Gastroesophageal sphincter (tissue), 4 donors: ENCODE data around the gene OR10T2. TPM values are rescaled to one million over a fixed set of nuclear protein-coding genes. Genes with fewer than 3 reads are reported as not detected.

Source experiments
- ATAC-seq: fragments of 150-250 bp; one replicate; pipeline ENCODE4 v1.9.1; 2016; ENCODE audit warnings: mild to moderate bottlenecking, moderate library complexity
- H3K27ac ChIP-seq, 4 donors: fragments of 200-600 bp; sonication (generic) in 3 of 4; 1 replicate in 3 of 4; 2 replicates in 1 of 4; pipeline ENCODE4 v1.5.1; 2016 to 2019
- H3K27me3 ChIP-seq: fragments of 200-600 bp; sonication (generic); one replicate; pipeline ENCODE4 v1.5.1; 2019
- H3K36me3 ChIP-seq, 2 donors: fragments of 200-600 bp; sonication (generic); one replicate each; pipeline ENCODE4 v1.5.1; 2019; ENCODE audit warnings: control low read depth in 1 of 2
- H3K4me1 ChIP-seq, 3 donors: fragments of 200-600 bp; sonication (generic); 1 replicate in 2 of 3; 2 replicates in 1 of 3; pipeline ENCODE4 v1.5.1; 2016 to 2019; ENCODE audit warnings: control low read depth in 2 of 3
- H3K4me3 ChIP-seq, 2 donors: fragments of 200-600 bp; sonication (generic); one replicate each; pipeline ENCODE4 v1.5.1; 2019; ENCODE audit warnings: mild to moderate bottlenecking in 1 of 2, moderate library complexity in 1 of 2
- H3K9me3 ChIP-seq, 3 donors: fragments of 200-600 bp; sonication (generic); one replicate each; pipeline ENCODE4 v1.5.1; 2017 to 2019; ENCODE audit warnings: control low read depth in 2 of 3
- CTCF ChIP-seq, 4 experiments: fragments of 200-600 bp in 2 of 4; fragments of 450-650 bp in 2 of 4; sonication (generic) in 1 of 4; IDR thresholded peaks; one replicate each; pipeline ENCODE4 v1.5.1; 2017 to 2019; ENCODE audit warnings: antibody characterized with exemption in 4 of 4, mild to moderate bottlenecking in 2 of 4, moderate library complexity in 2 of 4
- EP300 ChIP-seq: sonication (generic); formaldehyde crosslinking; IDR thresholded peaks from one replicate; pipeline ENCODE4 v1.6.1; 2017; ENCODE audit warnings: antibody characterized with exemption, mild to moderate bottlenecking
- POLR2A ChIP-seq, 2 donors: fragments of 450-650 bp; IDR thresholded peaks; one replicate each; pipeline ENCODE4 v1.6.1; 2017; ENCODE audit warnings: antibody characterized with exemption in 2 of 2, mild to moderate bottlenecking in 2 of 2, moderate library complexity in 1 of 2
- POLR2AphosphoS5 ChIP-seq: sonication (generic); formaldehyde crosslinking; IDR thresholded peaks from one replicate; pipeline ENCODE4 v1.6.1; 2017; ENCODE audit warnings: antibody characterized with exemption
- WGBS, 2 donors: methylation state at CpG; one replicate each; pipeline ENCODE4 v1.1.5; 2018; ENCODE audit warnings: low coverage in 1 of 2; 5-methylcytosine and 5-hydroxymethylcytosine counted together
- total RNA-seq, 4 donors: library from RNA; depleted of rRNA; stranded (reverse); fragments of >200 nt; gene quantifications; one replicate each; pipeline ENCODE4 v1.1.0, GENCODE V29; 2016

The OR10T2 gene
- total RNA-seq, 4 donors from 2014 or later, result not detected

- H3K4me3 ChIP-seq, result no peak overlapping the region
- ATAC-seq, result no peak
- peaks cover 0 to 38% (median 0%) of the 10 kb centered on the region in 3 donors for H3K9me3 ChIP-seq
- no peaks in the 10 kb centered on the region for H3K27me3 ChIP-seq
- H3K36me3 ChIP-seq, result no peaks in the 10 kb centered on the region
- TF ChIP-seq POLR2AphosphoS5 (no peak), POLR2A (IDR thresholded peaks at IDR 0.05) (no peak), EP300 (no peak), CTCF (IDR thresholded peaks at IDR 0.05) (no peak)
- no peaks in the 10 kb centered on the region for H3K4me1 ChIP-seq
- no peak overlapping the region for H3K27ac ChIP-seq
- WGBS, 2 donors, result 90 to 94% methylated on average over 2 to 3 of the region's 6 CpGs
Observed at GRCh38 chr1:158371188-158371953, 27.9 kb downstream of the OR10T2 start.

- H3K4me1 ChIP-seq, result no peaks in the 10 kb centered on the region
- ATAC-seq, result no peak
- H3K4me3 ChIP-seq, result no peak overlapping the region
- peaks cover 0 to 18% (median 0%) of the 10 kb centered on the region in 3 donors for H3K9me3 ChIP-seq
- no peaks in the 10 kb centered on the region for H3K27me3 ChIP-seq
- no peak overlapping the region for H3K27ac ChIP-seq
- no peaks in the 10 kb centered on the region for H3K36me3 ChIP-seq
- TF ChIP-seq POLR2AphosphoS5 (no peak), CTCF (IDR thresholded peaks at IDR 0.05) (no peak), EP300 (no peak), POLR2A (IDR thresholded peaks at IDR 0.05) (no peak)
Observed at GRCh38 chr1:158366783-158367182, 32.5 kb downstream of the OR10T2 start.

GRCh38 chr1:158362941-158363340, 36.3 kb downstream of the OR10T2 start:
- TF ChIP-seq CTCF (IDR thresholded peaks at IDR 0.05) (no peak), EP300 (no peak), POLR2A (IDR thresholded peaks at IDR 0.05) (no peak)
- Histone ChIP-seq H3K27ac (no peak overlapping the region), H3K4me3 (no peak overlapping the region), H3K36me3 (no peaks in the 10 kb centered on the region), H3K4me1 (no peaks in the 10 kb centered on the region), H3K27me3 (no peaks in the 10 kb centered on the region), H3K9me3 (peaks cover 0 to 7% (median 0%) of the 10 kb centered on the region in 3 donors)
- no peak for ATAC-seq
- WGBS, 2 donors, result 67 to 79% methylated on average over 1 of the region's 1 CpG

GRCh38 chr1:158362482-158362881, 36.8 kb downstream of the OR10T2 start:
- H3K36me3 ChIP-seq, result no peaks in the 10 kb centered on the region
- ATAC-seq, result no peak
- H3K27ac ChIP-seq, result no peak overlapping the region
- H3K4me1 ChIP-seq, result no peaks in the 10 kb centered on the region
- 43 to 56% methylated on average over 1 of the region's 1 CpG for WGBS, 2 donors
- no peak overlapping the region for H3K4me3 ChIP-seq
- H3K9me3 ChIP-seq, result peaks cover 0 to 7% (median 0%) of the 10 kb centered on the region in 3 donors
- TF ChIP-seq CTCF (IDR thresholded peaks at IDR 0.05) (no peak), POLR2A (IDR thresholded peaks at IDR 0.05) (no peak), EP300 (no peak), POLR2AphosphoS5 (no peak)
- H3K27me3 ChIP-seq, result no peaks in the 10 kb centered on the region

GRCh38 chr1:158357441-158357840, 41.8 kb downstream of the OR10T2 start:
- no peaks in the 10 kb centered on the region for H3K27me3 ChIP-seq
- ATAC-seq, result no peak

More at GRCh38 chr1:158357441-158357840, 41.8 kb downstream of the OR10T2 start:
- H3K4me1 ChIP-seq, result no peaks in the 10 kb centered on the region
- no peak overlapping the region for H3K4me3 ChIP-seq
- H3K9me3 ChIP-seq, result no peaks in the 10 kb centered on the region
- H3K36me3 ChIP-seq, result no peaks in the 10 kb centered on the region
- no peak overlapping the region for H3K27ac ChIP-seq
- TF ChIP-seq POLR2A (IDR thresholded peaks at IDR 0.05) (no peak), POLR2AphosphoS5 (no peak), CTCF (IDR thresholded peaks at IDR 0.05) (no peak), EP300 (no peak)
- WGBS, 2 donors, result 71 to 82% methylated on average over 1 of the region's 1 CpG
